Lung (tissue), 12 donors: ENCODE measurements around the gene ADA. TPM values are rescaled to one million over a fixed set of nuclear protein-coding genes. Genes with fewer than 3 reads are reported as not detected.

ENCODE experiments used
- ATAC-seq: fragments of 200-7000 bp; cut with Tn5 transposase; one replicate; pipeline ENCODE4 v1.9.1; 2020; ENCODE audit warnings: moderate number of reproducible peaks; ENCODE audit not compliant: insufficient read depth, low FRiP score
- DNase-seq, 3 donors: peaks; one replicate each; pipeline ENCODE4 v3.0.0-alpha.2; 2013 to 2017
- H3K27ac ChIP-seq, 2 donors: one replicate each; pipeline ENCODE4 v1.5.1; 2013; ENCODE audit warnings: mild to moderate bottlenecking in 2 of 2, moderate library complexity in 2 of 2, control low read depth in 1 of 2, inconsistent platforms in 1 of 2, low read depth in 1 of 2, low read length in 1 of 2
- H3K27me3 ChIP-seq, 3 donors: one replicate each; pipeline ENCODE4 v1.5.1; 2013; ENCODE audit warnings: low read length in 2 of 3; ENCODE audit not compliant: control insufficient read depth in 3 of 3, insufficient read depth in 3 of 3
- H3K36me3 ChIP-seq, 4 donors: one replicate each; pipeline ENCODE4 v1.5.1; 2013; ENCODE audit warnings: low read length in 4 of 4, mild to moderate bottlenecking in 1 of 4, moderate library complexity in 1 of 4; ENCODE audit not compliant: control insufficient read depth in 4 of 4, insufficient read depth in 4 of 4
- H3K4me1 ChIP-seq, 5 donors: one replicate each; pipeline ENCODE4 v1.5.1; 2013; ENCODE audit warnings: low read length in 5 of 5, mild to moderate bottlenecking in 2 of 5, moderate library complexity in 1 of 5; ENCODE audit not compliant: control insufficient read depth in 5 of 5, insufficient read depth in 5 of 5
- H3K4me3 ChIP-seq: one replicate; pipeline ENCODE4 v1.5.1; 2013; ENCODE audit warnings: mild to moderate bottlenecking, control low read depth, moderate library complexity
- H3K9ac ChIP-seq, 2 donors: one replicate each; pipeline ENCODE4 v1.5.1; 2013; ENCODE audit warnings: low read length in 2 of 2, control low read depth in 1 of 2; ENCODE audit not compliant: insufficient read depth in 1 of 2
- H3K9me3 ChIP-seq, 4 donors: one replicate each; pipeline ENCODE4 v1.5.1; 2013; ENCODE audit warnings: low read length in 3 of 4, mild to moderate bottlenecking in 1 of 4, moderate library complexity in 1 of 4; ENCODE audit not compliant: control insufficient read depth in 4 of 4, insufficient read depth in 3 of 4
- CTCF ChIP-seq: IDR thresholded peaks from 2 replicates; pipeline ENCODE4 v1.5.1; 2012; ENCODE audit warnings: mild to moderate bottlenecking; ENCODE audit errors: control extremely low read depth, extremely low read depth
- WGBS, 2 donors: extraction: QIAGEN DNeasy Blood & Tissue Kit; methylation state at CpG; one replicate each; pipeline ENCODE4 v1.1.7; 2013; 5-methylcytosine and 5-hydroxymethylcytosine counted together
- polyA plus RNA-seq, 2 donors: library from polyadenylated mRNA; stranded (reverse); fragments of 200-250 nt; gene quantifications; one replicate each; pipeline ENCODE4 v1.2.1, GENCODE V29; 2013
- total RNA-seq, 2 donors: library from RNA; depleted of rRNA in 1 of 2; stranded (reverse); fragments of >200 nt in 1 of 2; gene quantifications; one replicate each; pipeline ENCODE4 v1.2.1, GENCODE V29; 2014 to 2021
- donor health status: control.
- donor health status: control.
- donor health status: Bipolar disorder and iron deficiency.
- donor health status: healthy.
- donor health status: DM: yes; HTN: yes; CAD: no.

ADA gene
- total and polyA plus RNA-seq, 4 donors: 4.2 to 55.2 (median 8.0) TPM

- H3K4me3 ChIP-seq: no peak overlapping the region
- H3K27ac ChIP-seq: peak overlapping the region; percentile 51 to 96
- no peaks in the 10 kb centered on the region for H3K27me3 ChIP-seq
- ATAC-seq (no peak), DNase-seq (no peak)
- no peak for TF ChIP-seq CTCF
- H3K36me3 ChIP-seq: no peaks in the 10 kb centered on the region
- no peaks in the 10 kb centered on the region for H3K9me3 ChIP-seq
- 82 to 89% methylated on average over 2 of the region's 2 CpGs for WGBS, 2 donors
- H3K9ac ChIP-seq: no peak overlapping the region
- H3K4me1 ChIP-seq: peaks cover 7 to 37% (median 18%) of the 10 kb centered on the region in 5 donors
These were observed 78.0 kb downstream of the ADA start for GRCh38 chr20:44573501-44573869.

GRCh38 chr20:44572551-44573500 is 78.7 kb downstream of the ADA start:
- no peak overlapping the region for H3K4me3 ChIP-seq
- peak overlapping the region; percentile 91 to 96 for H3K27ac ChIP-seq
- H3K9ac ChIP-seq: peak overlapping the region in 1 of 2 donors; percentile 35
- ATAC-seq: peak; percentile 41
- peak; percentile 68 to 90 (median 85) for DNase-seq
- no peaks in the 10 kb centered on the region for H3K27me3 ChIP-seq
- H3K9me3 ChIP-seq: no peaks in the 10 kb centered on the region
- no peaks in the 10 kb centered on the region for H3K36me3 ChIP-seq
- 40 to 44% methylated on average over 6 of the region's 6 CpGs for WGBS, 2 donors
- H3K4me1 ChIP-seq: peaks cover 7 to 37% (median 18%) of the 10 kb centered on the region in 5 donors
- no peak for TF ChIP-seq CTCF

GRCh38 chr20:44571362-44571988 is 80.0 kb downstream of the ADA start:
- H3K9ac ChIP-seq: no peak overlapping the region
- no peak for DNase-seq

More at GRCh38 chr20:44571362-44571988, 80.0 kb downstream of the ADA start:
- H3K36me3 ChIP-seq: no peaks in the 10 kb centered on the region
- no peak for ATAC-seq
- H3K27ac ChIP-seq: peak overlapping the region; percentile 1 to 59
- WGBS, 2 donors: 62 to 67% methylated on average over 6 of the region's 6 CpGs
- H3K27me3 ChIP-seq: no peaks in the 10 kb centered on the region
- no peak overlapping the region for H3K4me3 ChIP-seq
- peaks cover 6 to 34% (median 18%) of the 10 kb centered on the region in 5 donors for H3K4me1 ChIP-seq
- no peak for TF ChIP-seq CTCF
- no peaks in the 10 kb centered on the region for H3K9me3 ChIP-seq
